ENCODE results near the gene FEM1B. TPM values are rescaled to one million over a fixed set of nuclear protein-coding genes. Genes with fewer than 3 reads are reported as not detected.

The FEM1B gene
- total and polyA plus RNA-seq, 2 of the 8 experiments (the other 6 are each of a cell fraction or from before 2014, with no cell fraction given) = 36.1 to 83.8 TPM

GRCh38 chr15:68259883-68260282, 17.7 kb upstream of the FEM1B start (continued):
- TF ChIP-seq YY1 (IDR thresholded peaks at IDR 0.05; ENCODE audit: low read depth, low read length) (no peak), CHD1 (IDR thresholded peaks at IDR 0.05; ENCODE audit: low read depth, low read length) (no peak), TAF1 (IDR thresholded peaks at IDR 0.05; ENCODE audit: low read depth, low read length) (no peak), EP300 (IDR thresholded peaks at IDR 0.05; ENCODE audit: borderline replicate concordance in 1 of 2, low read depth in 2 of 2, low read length in 2 of 2) (no peak), HDAC2 (IDR thresholded peaks at IDR 0.05; ENCODE audit: borderline replicate concordance in 1 of 2, low read depth in 2 of 2, low read length in 2 of 2) (no peak), MAFK (IDR thresholded peaks at IDR 0.05; ENCODE audit: low read depth, low read length) (no peak)

Data from H1 (cell line).